ENCODE results near the gene MUC5B. TPM values are rescaled to one million over a fixed set of nuclear protein-coding genes. Genes with fewer than 3 reads are reported as not detected.
"Not testable (repeated sequence)": the region's sequence is repeated elsewhere in the genome, so short reads cannot be mapped to it uniquely, and the experiment has no call there.

Gene MUC5B
- total RNA-seq (ENCODE audit: unreplicated experiment) = not detected
- long read RNA-seq = 0 reads

GRCh38 chr11:1222491-1223345 is at the start of gene MUC5B:
TSS of gene MUC5B (plus strand) at chr11:1223066. CDS start at chr11:1223124, 58 bp downstream.
- no peak for DNase-seq (ENCODE audit: low spot score)
- Mint-ChIP-seq H3K27me3 (ENCODE audit: unreplicated experiment) (no peaks in the 10 kb centered on the region), H3K36me3 (ENCODE audit: low read depth, unreplicated experiment) (no peaks in the 10 kb centered on the region), H3K9me3 (ENCODE audit: unreplicated experiment) (no peaks in the 10 kb centered on the region), H3K27ac (ENCODE audit: unreplicated experiment) (no peak within 1 kb of the TSS), H3K4me1 (ENCODE audit: unreplicated experiment) (peaks cover 8% of the 10 kb centered on the region), H3K4me3 (ENCODE audit: unreplicated experiment) (no peak within 1 kb of the TSS)
- TF ChIP-seq CTCF (IDR thresholded peaks at IDR 0.05; ENCODE audit: unreplicated experiment) = no peak

- DNase-seq (ENCODE audit: low spot score); H3K9me3 Mint-ChIP-seq (ENCODE audit: unreplicated experiment); H3K4me3 Mint-ChIP-seq (ENCODE audit: unreplicated experiment); H3K27me3 Mint-ChIP-seq (ENCODE audit: unreplicated experiment); H3K36me3 Mint-ChIP-seq (ENCODE audit: low read depth, unreplicated experiment); H3K27ac Mint-ChIP-seq (ENCODE audit: unreplicated experiment); H3K4me1 Mint-ChIP-seq (ENCODE audit: unreplicated experiment): not testable (repeated sequence)
Measured at GRCh38 chr11:1173396-1173795, 49.5 kb upstream of the MUC5B start.

- Mint-ChIP-seq H3K4me1 (ENCODE audit: unreplicated experiment) (peaks cover 6% of the 10 kb centered on the region), H3K9me3 (ENCODE audit: unreplicated experiment) (peaks cover 6% of the 10 kb centered on the region), H3K36me3 (ENCODE audit: low read depth, unreplicated experiment) (peaks cover 4% of the 10 kb centered on the region), H3K27ac (ENCODE audit: unreplicated experiment) (no peak overlapping the region), H3K27me3 (ENCODE audit: unreplicated experiment) (peaks cover 7% of the 10 kb centered on the region), H3K4me3 (ENCODE audit: unreplicated experiment) (no peak overlapping the region)
- no peak for TF ChIP-seq CTCF (IDR thresholded peaks at IDR 0.05; ENCODE audit: unreplicated experiment)
- no peak for DNase-seq (ENCODE audit: low spot score)
Measured at GRCh38 chr11:1174441-1175370, 48.2 kb upstream of the MUC5B start.

- peaks cover 4% of the 10 kb centered on the region for H3K36me3 Mint-ChIP-seq (ENCODE audit: low read depth, unreplicated experiment)
- H3K4me3 Mint-ChIP-seq (ENCODE audit: unreplicated experiment) = peak overlapping the region; percentile 45
- DNase-seq (ENCODE audit: low spot score) = no peak
- TF ChIP-seq CTCF (IDR thresholded peaks at IDR 0.05; ENCODE audit: unreplicated experiment) = no peak
- peaks cover 7% of the 10 kb centered on the region for H3K27me3 Mint-ChIP-seq (ENCODE audit: unreplicated experiment)
- peaks cover 6% of the 10 kb centered on the region for H3K4me1 Mint-ChIP-seq (ENCODE audit: unreplicated experiment)
- H3K27ac Mint-ChIP-seq (ENCODE audit: unreplicated experiment) = peak overlapping the region; percentile 44
- H3K9me3 Mint-ChIP-seq (ENCODE audit: unreplicated experiment) = peaks cover 6% of the 10 kb centered on the region
Measured at GRCh38 chr11:1175461-1176223, 47.2 kb upstream of the MUC5B start.

Measured in endothelial cell (in vitro differentiated cells).